Measurements from ENCODE around the gene NDUFB1.

Gene NDUFB1

GRCh38 chr14:92153581-92153980 is 32.1 kb upstream of the NDUFB1 start:
- H3K27ac Mint-ChIP-seq, result no peak overlapping the region
- peaks cover 67% of the 10 kb centered on the region for H3K36me3 Mint-ChIP-seq (ENCODE audit: low read depth)
- no peaks in the 10 kb centered on the region for H3K9me3 Mint-ChIP-seq
- TF ChIP-seq, protein P1, sequence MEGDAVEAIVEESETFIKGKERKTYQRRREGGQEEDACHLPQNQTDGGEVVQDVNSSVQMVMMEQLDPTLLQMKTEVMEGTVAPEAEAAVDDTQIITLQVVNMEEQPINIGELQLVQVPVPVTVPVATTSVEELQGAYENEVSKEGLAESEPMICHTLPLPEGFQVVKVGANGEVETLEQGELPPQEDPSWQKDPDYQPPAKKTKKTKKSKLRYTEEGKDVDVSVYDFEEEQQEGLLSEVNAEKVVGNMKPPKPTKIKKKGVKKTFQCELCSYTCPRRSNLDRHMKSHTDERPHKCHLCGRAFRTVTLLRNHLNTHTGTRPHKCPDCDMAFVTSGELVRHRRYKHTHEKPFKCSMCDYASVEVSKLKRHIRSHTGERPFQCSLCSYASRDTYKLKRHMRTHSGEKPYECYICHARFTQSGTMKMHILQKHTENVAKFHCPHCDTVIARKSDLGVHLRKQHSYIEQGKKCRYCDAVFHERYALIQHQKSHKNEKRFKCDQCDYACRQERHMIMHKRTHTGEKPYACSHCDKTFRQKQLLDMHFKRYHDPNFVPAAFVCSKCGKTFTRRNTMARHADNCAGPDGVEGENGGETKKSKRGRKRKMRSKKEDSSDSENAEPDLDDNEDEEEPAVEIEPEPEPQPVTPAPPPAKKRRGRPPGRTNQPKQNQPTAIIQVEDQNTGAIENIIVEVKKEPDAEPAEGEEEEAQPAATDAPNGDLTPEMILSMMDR (IDR thresholded peaks at IDR 0.05; ENCODE audit: unreplicated experiment in 3 of 3), result no peak
- H3K4me3 Mint-ChIP-seq, result no peak overlapping the region
- H3K27me3 Mint-ChIP-seq (ENCODE audit: low read depth), result no peaks in the 10 kb centered on the region
- H3K4me1 Mint-ChIP-seq, result no peaks in the 10 kb centered on the region

DNA sequence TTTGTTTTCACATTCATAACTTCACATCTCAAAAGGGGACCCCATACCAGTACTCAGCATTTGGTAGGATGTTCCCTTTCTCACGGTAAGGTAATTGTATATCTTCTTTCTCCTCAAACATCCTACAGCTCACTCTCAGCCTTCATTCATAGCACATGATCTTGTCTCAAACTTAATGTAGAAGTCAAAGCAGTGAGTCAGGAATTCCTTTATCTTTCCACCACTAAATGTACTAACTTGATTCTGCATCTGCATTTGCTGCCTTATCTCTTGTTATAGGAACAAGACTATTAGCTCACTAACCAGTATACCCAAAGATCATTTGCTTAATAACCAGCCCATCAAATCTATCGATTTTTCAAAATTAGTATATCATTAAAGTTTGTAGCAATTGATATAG is 23.2 kb upstream of the NDUFB1 start:
- Mint-ChIP-seq H3K4me3 (no peak overlapping the region), H3K27ac (no peak overlapping the region), H3K9me3 (no peaks in the 10 kb centered on the region), H3K4me1 (no peaks in the 10 kb centered on the region), H3K36me3 (ENCODE audit: low read depth) (peaks cover 66% of the 10 kb centered on the region), H3K27me3 (ENCODE audit: low read depth) (no peaks in the 10 kb centered on the region)
- TF ChIP-seq, protein P1 (IDR thresholded peaks at IDR 0.05; ENCODE audit: unreplicated experiment in 3 of 3), result no peak

- H3K27ac Mint-ChIP-seq, result no peak overlapping the region
- H3K27me3 Mint-ChIP-seq (ENCODE audit: low read depth), result no peaks in the 10 kb centered on the region
- peaks cover 61% of the 10 kb centered on the region for H3K36me3 Mint-ChIP-seq (ENCODE audit: low read depth)
- H3K4me3 Mint-ChIP-seq, result no peak overlapping the region
- H3K4me1 Mint-ChIP-seq, result no peaks in the 10 kb centered on the region
- TF ChIP-seq, protein P1 (IDR thresholded peaks at IDR 0.05; ENCODE audit: unreplicated experiment in 3 of 3), result no peak
- no peaks in the 10 kb centered on the region for H3K9me3 Mint-ChIP-seq
Observed at GRCh38 chr14:92143962-92144361, 22.5 kb upstream of the NDUFB1 start.

GRCh38 chr14:92143309-92143708 is 21.8 kb upstream of the NDUFB1 start:
- H3K27me3 Mint-ChIP-seq (ENCODE audit: low read depth), result no peaks in the 10 kb centered on the region
- no peak overlapping the region for H3K4me3 Mint-ChIP-seq
- H3K27ac Mint-ChIP-seq, result no peak overlapping the region
- TF ChIP-seq, protein P1 (IDR thresholded peaks at IDR 0.05; ENCODE audit: unreplicated experiment in 3 of 3), result no peak
- H3K9me3 Mint-ChIP-seq, result no peaks in the 10 kb centered on the region
- H3K36me3 Mint-ChIP-seq (ENCODE audit: low read depth), result peaks cover 61% of the 10 kb centered on the region
- no peaks in the 10 kb centered on the region for H3K4me1 Mint-ChIP-seq

GRCh38 chr14:92135269-92135668 is 13.8 kb upstream of the NDUFB1 start:
- Mint-ChIP-seq H3K9me3 (no peaks in the 10 kb centered on the region), H3K36me3 (ENCODE audit: low read depth) (peaks cover 48% of the 10 kb centered on the region), H3K27me3 (ENCODE audit: low read depth) (no peaks in the 10 kb centered on the region), H3K27ac (no peak overlapping the region), H3K4me3 (no peak overlapping the region), H3K4me1 (no peaks in the 10 kb centered on the region)
- TF ChIP-seq, protein P1 (IDR thresholded peaks at IDR 0.05; ENCODE audit: unreplicated experiment in 3 of 3), result peak; percentile 51 to 69 (median 63)

- Mint-ChIP-seq H3K4me1 (no peaks in the 10 kb centered on the region), H3K27me3 (ENCODE audit: low read depth) (no peaks in the 10 kb centered on the region), H3K27ac (no peak overlapping the region), H3K9me3 (no peaks in the 10 kb centered on the region), H3K4me3 (no peak overlapping the region), H3K36me3 (ENCODE audit: low read depth) (peaks cover 53% of the 10 kb centered on the region)
- TF ChIP-seq, protein P1 (IDR thresholded peaks at IDR 0.05; ENCODE audit: unreplicated experiment in 3 of 3), result no peak
Observed at GRCh38 chr14:92134456-92134855, 12.9 kb upstream of the NDUFB1 start.
